Neural progenitor cell (in vitro differentiated cells): Measurements from ENCODE around the gene PCDHGA4. TPM values are rescaled to one million over a fixed set of nuclear protein-coding genes. Genes with fewer than 3 reads are reported as not detected.
A peak's percentile ranks its signal among the peaks of the same experiment; 100 is the strongest.
"Not testable (repeated sequence)": the region's sequence is repeated elsewhere in the genome, so short reads cannot be mapped to it uniquely, and the experiment has no call there.

Source experiments
- DNase-seq: peaks from one replicate; pipeline ENCODE4 v3.0.0-alpha.2; 2016; ENCODE audit warnings: low spot score
- H2AFZ ChIP-seq: fragments of 200-600 bp; sonication (generic); replicated peaks from 2 replicates; pipeline ENCODE4 v1.6.1; 2016; ENCODE audit warnings: antibody characterized with exemption
- H3F3A ChIP-seq: fragments of 200-600 bp; sonication (generic); 2 replicates; pipeline ENCODE4 v1.6.1; 2016; ENCODE audit warnings: antibody characterized with exemption, low read depth
- H3K27ac ChIP-seq: fragments of 200-600 bp; sonication (generic); 2 replicates; pipeline ENCODE4 v1.5.1; 2016; ENCODE audit warnings: mild to moderate bottlenecking
- H3K27me3 ChIP-seq: fragments of 200-600 bp; sonication (generic); 2 replicates; pipeline ENCODE4 v1.6.1; 2016; ENCODE audit warnings: mild to moderate bottlenecking, moderate library complexity
- H3K36me3 ChIP-seq: fragments of 200-600 bp; sonication (generic); 2 replicates; pipeline ENCODE4 v1.5.1; 2016
- H3K4me1 ChIP-seq: fragments of 200-600 bp; sonication (generic); 2 replicates; pipeline ENCODE4 v1.6.1; 2016; ENCODE audit warnings: mixed run types
- H3K4me2 ChIP-seq: fragments of 200-600 bp; sonication (generic); 2 replicates; pipeline ENCODE4 v1.6.1; 2016
- H3K4me3 ChIP-seq: fragments of 200-600 bp; sonication (generic); 2 replicates; pipeline ENCODE4 v1.5.1; 2016
- H3K79me2 ChIP-seq: fragments of 200-600 bp; sonication (generic); 2 replicates; pipeline ENCODE4 v1.6.1; 2016; ENCODE audit warnings: low read depth
- H3K9ac ChIP-seq: fragments of 200-600 bp; sonication (generic); 2 replicates; pipeline ENCODE4 v1.6.1; 2016
- H3K9me3 ChIP-seq: fragments of 200-600 bp; sonication (generic); 2 replicates; pipeline ENCODE4 v1.5.1; 2016; ENCODE audit warnings: low read depth
- H4K20me1 ChIP-seq: fragments of 200-600 bp; sonication (generic); 2 replicates; pipeline ENCODE4 v1.6.1; 2016; ENCODE audit warnings: low read depth
- H3K27ac Mint-ChIP-seq: 3 replicates; pipeline ENCODE4 v1.8.0; 2021; ENCODE audit warnings: mixed read lengths
- H3K27me3 Mint-ChIP-seq: 2 replicates; pipeline ENCODE4 v1.8.0; 2022; ENCODE audit warnings: low read depth, mild to moderate bottlenecking, inconsistent platforms, moderate library complexity, mixed read lengths; ENCODE audit not compliant: insufficient read depth
- H3K36me3 Mint-ChIP-seq: 3 replicates; pipeline ENCODE4 v1.8.0; 2021; ENCODE audit warnings: mixed read lengths
- H3K4me1 Mint-ChIP-seq: 3 replicates; pipeline ENCODE4 v1.8.0; 2021; ENCODE audit warnings: mixed read lengths
- H3K4me3 Mint-ChIP-seq: 3 replicates; pipeline ENCODE4 v1.8.0; 2021; ENCODE audit warnings: mild to moderate bottlenecking, moderate library complexity, mixed read lengths
- H3K9me3 Mint-ChIP-seq: 3 replicates; pipeline ENCODE4 v1.8.0; 2020; ENCODE audit warnings: mixed read lengths
- EZH2 ChIP-seq: fragments of 200-600 bp; sonication (generic); IDR thresholded peaks from 2 replicates; pipeline ENCODE4 v1.6.1; 2017; ENCODE audit warnings: antibody characterized with exemption, mild to moderate bottlenecking, moderate library complexity
- EZH2phosphoT487 ChIP-seq: fragments of 200-600 bp; sonication (generic); IDR thresholded peaks from 2 replicates; pipeline ENCODE4 v1.6.1; 2017; ENCODE audit warnings: antibody characterized with exemption
- total RNA-seq: library from RNA; depleted of rRNA; stranded (reverse); fragments of >200 nt; gene quantifications from 2 replicates; pipeline ENCODE4 v1.2.3, GENCODE V29; 2015; ENCODE audit warnings: low replicate concordance
- TF ChIP-seq, protein P1 (sequence below): fragments of 200-600 bp; sonication (generic); IDR thresholded peaks from 2 replicates; pipeline ENCODE4 v1.5.1; 2017; ENCODE audit warnings: antibody characterized with exemption, mild to moderate bottlenecking

The PCDHGA4 gene
- 2.3 and 2.4 TPM in 2 replicates for total RNA-seq

DNA sequence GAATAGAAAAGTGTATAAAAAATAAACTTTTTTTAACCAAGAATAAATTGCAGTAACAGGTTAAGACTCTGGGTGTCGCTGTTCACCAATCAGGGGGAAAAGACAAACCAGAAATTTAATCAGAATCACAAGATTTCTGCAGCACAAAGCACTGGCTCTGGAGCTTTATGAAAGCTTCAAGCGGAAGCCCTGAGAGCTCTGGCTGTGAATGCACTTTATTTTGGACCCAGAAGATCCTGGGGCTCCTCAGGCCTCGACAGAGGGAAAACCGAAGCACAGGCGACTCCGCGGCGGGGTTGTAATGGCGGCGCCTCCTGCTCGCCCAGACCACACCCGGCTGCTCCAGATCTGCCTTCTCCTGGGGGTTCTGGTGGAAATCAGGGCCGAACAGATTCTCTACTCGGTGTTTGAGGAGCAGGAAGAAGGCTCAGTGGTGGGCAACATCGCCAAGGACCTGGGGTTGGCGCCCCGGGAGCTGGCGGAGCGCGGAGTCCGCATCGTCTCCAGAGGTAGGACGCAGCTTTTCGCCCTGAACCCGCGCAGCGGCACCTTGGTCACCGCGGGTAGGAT, at the start of gene PCDHGA4:
PCDHGA4 (plus strand) TSS at position 122 of the 570 bp plus-strand sequence; CDS start at position 209, 87 bp downstream.
- no peak within 1 kb of the TSS for H3K4me3 Mint-ChIP-seq
- no peak for DNase-seq
- Histone ChIP-seq H3F3A (no peaks in the 10 kb centered on the region), H3K4me1 (no peaks in the 10 kb centered on the region), H2AFZ (no peak within 1 kb of the TSS), H4K20me1 (no peaks in the 10 kb centered on the region), H3K36me3 (no peaks in the 10 kb centered on the region), H3K27me3 (no peaks in the 10 kb centered on the region), H3K27ac (no peak within 1 kb of the TSS), H3K79me2 (no peaks in the 10 kb centered on the region), H3K4me2 (no peak within 1 kb of the TSS), H3K9me3 (peaks cover 10% of the 10 kb centered on the region), H3K9ac (no peak within 1 kb of the TSS), H3K4me3 (no peak within 1 kb of the TSS)
- peaks cover 7% of the 10 kb centered on the region for H3K36me3 Mint-ChIP-seq
- H3K4me1 Mint-ChIP-seq: no peaks in the 10 kb centered on the region
- peaks cover 2% of the 10 kb centered on the region for H3K27me3 Mint-ChIP-seq
- H3K9me3 Mint-ChIP-seq: peaks cover 60% of the 10 kb centered on the region
- no peak for TF ChIP-seq EZH2
- TF ChIP-seq, protein P1, sequence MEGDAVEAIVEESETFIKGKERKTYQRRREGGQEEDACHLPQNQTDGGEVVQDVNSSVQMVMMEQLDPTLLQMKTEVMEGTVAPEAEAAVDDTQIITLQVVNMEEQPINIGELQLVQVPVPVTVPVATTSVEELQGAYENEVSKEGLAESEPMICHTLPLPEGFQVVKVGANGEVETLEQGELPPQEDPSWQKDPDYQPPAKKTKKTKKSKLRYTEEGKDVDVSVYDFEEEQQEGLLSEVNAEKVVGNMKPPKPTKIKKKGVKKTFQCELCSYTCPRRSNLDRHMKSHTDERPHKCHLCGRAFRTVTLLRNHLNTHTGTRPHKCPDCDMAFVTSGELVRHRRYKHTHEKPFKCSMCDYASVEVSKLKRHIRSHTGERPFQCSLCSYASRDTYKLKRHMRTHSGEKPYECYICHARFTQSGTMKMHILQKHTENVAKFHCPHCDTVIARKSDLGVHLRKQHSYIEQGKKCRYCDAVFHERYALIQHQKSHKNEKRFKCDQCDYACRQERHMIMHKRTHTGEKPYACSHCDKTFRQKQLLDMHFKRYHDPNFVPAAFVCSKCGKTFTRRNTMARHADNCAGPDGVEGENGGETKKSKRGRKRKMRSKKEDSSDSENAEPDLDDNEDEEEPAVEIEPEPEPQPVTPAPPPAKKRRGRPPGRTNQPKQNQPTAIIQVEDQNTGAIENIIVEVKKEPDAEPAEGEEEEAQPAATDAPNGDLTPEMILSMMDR: peak; percentile 44
- H3K27ac Mint-ChIP-seq: no peak within 1 kb of the TSS

DNA sequence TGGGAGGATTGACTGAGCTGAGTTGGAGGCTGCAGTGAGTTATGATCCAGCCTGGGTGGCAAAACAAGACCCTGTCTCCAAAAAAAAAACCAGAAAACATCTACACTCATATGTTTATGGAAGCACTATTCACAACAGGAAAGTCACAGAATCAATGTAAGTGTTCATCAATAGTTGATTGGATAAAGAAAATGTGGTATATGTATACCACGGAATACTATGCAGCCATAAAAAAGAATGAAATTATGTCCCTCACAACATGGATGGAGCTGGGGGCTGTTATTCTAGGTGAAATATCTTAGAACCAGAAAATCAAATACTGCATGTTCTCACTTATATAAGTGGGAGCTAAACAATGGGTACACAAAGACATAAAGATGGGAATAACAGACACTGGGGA, 48.2 kb upstream of the PCDHGA4 start:
- DNase-seq: no peak
- no peak overlapping the region for H2AFZ ChIP-seq
- Mint-ChIP-seq H3K27ac (no peak overlapping the region), H3K27me3 (peaks cover 10% of the 10 kb centered on the region), H3K4me1 (no peaks in the 10 kb centered on the region), H3K4me3 (no peak overlapping the region), H3K9me3 (peaks cover 81% of the 10 kb centered on the region), H3K36me3 (peaks cover 44% of the 10 kb centered on the region)
- H3K4me2 ChIP-seq: no peak overlapping the region
- H3K27me3 ChIP-seq: no peaks in the 10 kb centered on the region
- no peaks in the 10 kb centered on the region for H3K79me2 ChIP-seq
- no peak overlapping the region for H3K9ac ChIP-seq
- H4K20me1 ChIP-seq: no peaks in the 10 kb centered on the region
- no peak overlapping the region for H3K27ac ChIP-seq
- H3K9me3 ChIP-seq: no peaks in the 10 kb centered on the region
- H3K4me1 ChIP-seq: no peaks in the 10 kb centered on the region
- H3F3A ChIP-seq: no peaks in the 10 kb centered on the region
- no peak overlapping the region for H3K4me3 ChIP-seq
- TF ChIP-seq EZH2phosphoT487 (no peak), EZH2 (no peak)
- TF ChIP-seq, protein P1: no peak
- no peaks in the 10 kb centered on the region for H3K36me3 ChIP-seq

DNA sequence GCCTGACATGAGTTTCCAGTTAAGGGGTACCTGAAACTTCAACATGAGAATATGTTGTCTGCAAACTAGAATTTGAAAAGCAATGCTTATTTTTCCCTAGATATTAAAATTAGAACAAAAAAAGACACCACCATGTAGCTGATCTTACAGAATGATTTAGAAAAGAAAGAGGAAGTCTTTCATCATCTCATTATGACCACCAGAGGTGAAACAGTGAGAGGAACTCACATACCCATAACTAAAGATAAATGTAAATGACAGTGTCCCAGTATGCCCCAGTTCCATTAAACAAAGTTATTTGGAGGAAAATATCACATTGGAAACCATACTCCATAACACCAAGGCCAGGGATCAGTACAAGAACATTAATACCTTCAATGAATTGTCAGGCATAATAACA, 41.1 kb upstream of the PCDHGA4 start:
- peaks cover 4% of the 10 kb centered on the region for H3K27me3 Mint-ChIP-seq
- H3K4me3 Mint-ChIP-seq: no peak overlapping the region
- no peak overlapping the region for H3K9ac ChIP-seq
- no peak for DNase-seq
- no peak overlapping the region for H3K27ac Mint-ChIP-seq
- no peaks in the 10 kb centered on the region for H3K4me1 Mint-ChIP-seq
- no peaks in the 10 kb centered on the region for H3F3A ChIP-seq
- no peaks in the 10 kb centered on the region for H3K27me3 ChIP-seq
- H4K20me1 ChIP-seq: no peaks in the 10 kb centered on the region
- no peak overlapping the region for H3K27ac ChIP-seq
- H3K4me2 ChIP-seq: no peak overlapping the region
- peaks cover 14% of the 10 kb centered on the region for H3K9me3 ChIP-seq
- peaks cover 21% of the 10 kb centered on the region for H3K36me3 ChIP-seq
- H2AFZ ChIP-seq: no peak overlapping the region
- H3K4me3 ChIP-seq: no peak overlapping the region
- H3K4me1 ChIP-seq: no peaks in the 10 kb centered on the region
- peaks cover 74% of the 10 kb centered on the region for H3K36me3 Mint-ChIP-seq
- TF ChIP-seq EZH2 (no peak), EZH2phosphoT487 (no peak)
- TF ChIP-seq, protein P1: no peak
- peaks cover 90% of the 10 kb centered on the region for H3K9me3 Mint-ChIP-seq
- peaks cover 48% of the 10 kb centered on the region for H3K79me2 ChIP-seq

DNA sequence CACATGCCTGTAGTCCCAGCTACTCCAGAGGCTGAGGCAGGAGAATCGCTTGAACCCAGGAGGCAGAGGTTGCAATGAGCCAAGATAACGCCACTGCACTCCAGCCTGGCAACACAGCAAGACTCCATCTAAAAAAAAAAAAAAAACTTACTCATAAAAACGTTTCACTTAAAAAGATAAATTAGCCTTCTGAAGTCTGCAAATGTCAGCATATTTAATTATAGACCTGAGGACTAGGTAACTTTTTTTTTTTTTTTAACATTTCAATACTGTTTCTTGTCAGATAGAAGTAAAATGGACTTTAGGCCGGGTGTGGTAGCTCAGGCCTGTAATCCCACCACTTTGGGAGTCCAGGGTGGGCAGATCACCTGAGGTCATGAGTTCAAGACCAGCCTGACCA, 37.9 kb upstream of the PCDHGA4 start:
- not testable (repeated sequence) for H4K20me1 ChIP-seq, H3K27ac ChIP-seq, H2AFZ ChIP-seq, H3K27me3 ChIP-seq, DNase-seq, H3K4me3 ChIP-seq, H3K4me1 ChIP-seq, H3K4me1 Mint-ChIP-seq, H3K27ac Mint-ChIP-seq, H3K4me3 Mint-ChIP-seq, H3K4me2 ChIP-seq, H3K27me3 Mint-ChIP-seq, H3K9ac ChIP-seq
- Mint-ChIP-seq H3K36me3 (peaks cover 76% of the 10 kb centered on the region), H3K9me3 (peaks cover 95% of the 10 kb centered on the region)
- H3K36me3 ChIP-seq: peaks cover 33% of the 10 kb centered on the region
- H3K9me3 ChIP-seq: peaks cover 26% of the 10 kb centered on the region
- H3K79me2 ChIP-seq: peaks cover 64% of the 10 kb centered on the region
- peaks cover 17% of the 10 kb centered on the region for H3F3A ChIP-seq
